Thyroid gland (tissue), 4 donors: ENCODE data around the gene RWDD1.

Source experiments
- CTCF ChIP-seq, 6 experiments: fragments of 200-600 bp in 3 of 6; fragments of 450-650 bp in 3 of 6; sonication (generic) in 3 of 6; IDR thresholded peaks; one replicate each; pipeline ENCODE4 v1.5.1; 2016 to 2019; ENCODE audit warnings: antibody characterized with exemption in 6 of 6, mild to moderate bottlenecking in 2 of 6, inconsistent platforms in 1 of 6, moderate library complexity in 1 of 6
- POLR2A ChIP-seq, 2 donors: fragments of 450-650 bp; IDR thresholded peaks; one replicate each; pipeline ENCODE4 v1.6.1; 2017; ENCODE audit warnings: antibody characterized with exemption in 2 of 2, mild to moderate bottlenecking in 2 of 2, moderate library complexity in 1 of 2

GRCh38 chr6:116629563-116629981 is 58.3 kb downstream of the RWDD1 start:
- TF ChIP-seq CTCF (IDR thresholded peaks at IDR 0.05) (no peak), POLR2A (IDR thresholded peaks at IDR 0.05) (no peak)
